Breast epithelium (tissue), 3 donors: ENCODE results near the gene TSPAN11.

Experiments
- POLR2A ChIP-seq: fragments of 450-650 bp; IDR thresholded peaks from one replicate; pipeline ENCODE4 v1.6.1; 2016; ENCODE audit warnings: antibody characterized with exemption, mild to moderate bottlenecking, moderate library complexity
- POLR2AphosphoS5 ChIP-seq, 3 donors: sonication (generic); formaldehyde crosslinking; IDR thresholded peaks; one replicate each; pipeline ENCODE4 v1.6.1; 2017; ENCODE audit warnings: antibody characterized with exemption in 3 of 3
- TF ChIP-seq, protein P1 (sequence below), 3 donors: fragments of 450-650 bp; IDR thresholded peaks; one replicate each; pipeline ENCODE4 v1.5.1; 2016 to 2017; ENCODE audit warnings: antibody characterized with exemption in 3 of 3, mild to moderate bottlenecking in 3 of 3, moderate library complexity in 3 of 3

DNA sequence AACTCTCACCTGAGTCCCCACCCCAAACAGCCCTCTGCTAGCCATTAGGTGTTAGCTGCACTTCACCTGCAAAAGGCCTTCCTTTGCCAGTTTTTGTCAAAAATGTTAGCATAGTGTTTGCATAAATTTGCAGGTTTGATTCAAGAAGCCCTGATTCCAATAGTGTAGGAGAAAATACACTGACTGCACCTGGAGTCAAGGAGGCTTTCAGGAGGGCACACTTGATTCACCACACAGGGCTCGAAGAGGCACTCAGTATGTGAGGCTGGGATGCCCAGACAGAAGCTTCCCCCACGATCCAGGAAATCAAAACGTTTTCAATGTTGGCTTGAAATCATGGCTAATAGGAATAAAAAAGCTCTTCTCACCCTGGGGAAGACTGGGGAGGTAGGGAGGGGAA is 106.6 kb downstream of the TSPAN11 start:
- no peak for TF ChIP-seq POLR2A
- TF ChIP-seq, protein P1, sequence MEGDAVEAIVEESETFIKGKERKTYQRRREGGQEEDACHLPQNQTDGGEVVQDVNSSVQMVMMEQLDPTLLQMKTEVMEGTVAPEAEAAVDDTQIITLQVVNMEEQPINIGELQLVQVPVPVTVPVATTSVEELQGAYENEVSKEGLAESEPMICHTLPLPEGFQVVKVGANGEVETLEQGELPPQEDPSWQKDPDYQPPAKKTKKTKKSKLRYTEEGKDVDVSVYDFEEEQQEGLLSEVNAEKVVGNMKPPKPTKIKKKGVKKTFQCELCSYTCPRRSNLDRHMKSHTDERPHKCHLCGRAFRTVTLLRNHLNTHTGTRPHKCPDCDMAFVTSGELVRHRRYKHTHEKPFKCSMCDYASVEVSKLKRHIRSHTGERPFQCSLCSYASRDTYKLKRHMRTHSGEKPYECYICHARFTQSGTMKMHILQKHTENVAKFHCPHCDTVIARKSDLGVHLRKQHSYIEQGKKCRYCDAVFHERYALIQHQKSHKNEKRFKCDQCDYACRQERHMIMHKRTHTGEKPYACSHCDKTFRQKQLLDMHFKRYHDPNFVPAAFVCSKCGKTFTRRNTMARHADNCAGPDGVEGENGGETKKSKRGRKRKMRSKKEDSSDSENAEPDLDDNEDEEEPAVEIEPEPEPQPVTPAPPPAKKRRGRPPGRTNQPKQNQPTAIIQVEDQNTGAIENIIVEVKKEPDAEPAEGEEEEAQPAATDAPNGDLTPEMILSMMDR (IDR thresholded peaks at IDR 0.05), result no peak
- TF ChIP-seq POLR2AphosphoS5 (IDR thresholded peaks at IDR 0.05), result no peak
